ELF-1 (cell line): ENCODE results near the gene ZMIZ1.

ENCODE experiments used
- DNase-seq: peaks from one replicate; pipeline ENCODE4 v3.0.0-alpha.2; 2016; ENCODE audit warnings: low read depth, low spot score

Gene ZMIZ1

GRCh38 chr10:79097021-79097872 is 28.5 kb downstream of the ZMIZ1 start:
- no peak for DNase-seq

- no peak for DNase-seq
Observed at GRCh38 chr10:79098061-79098460, 29.3 kb downstream of the ZMIZ1 start.

- no peak for DNase-seq
Observed at GRCh38 chr10:79098596-79099015, 29.8 kb downstream of the ZMIZ1 start.

GRCh38 chr10:79099898-79100448 is 31.2 kb downstream of the ZMIZ1 start:
- DNase-seq: no peak

GRCh38 chr10:79100771-79101170 is 32.0 kb downstream of the ZMIZ1 start:
- no peak for DNase-seq

GRCh38 chr10:79101560-79102497 is 33.1 kb downstream of the ZMIZ1 start:
- peak; percentile 76 for DNase-seq

GRCh38 chr10:79102498-79102874 is 33.7 kb downstream of the ZMIZ1 start:
- DNase-seq: peak; percentile 69

GRCh38 chr10:79103129-79103528 is 34.4 kb downstream of the ZMIZ1 start:
- DNase-seq: no peak

GRCh38 chr10:79103585-79103984 is 34.8 kb downstream of the ZMIZ1 start:
- DNase-seq: no peak

GRCh38 chr10:79105150-79105739 is 36.5 kb downstream of the ZMIZ1 start:
- no peak for DNase-seq

- no peak for DNase-seq
Observed at GRCh38 chr10:79105818-79106217, 37.1 kb downstream of the ZMIZ1 start.

- no peak for DNase-seq
Observed at GRCh38 chr10:79106256-79107050, 37.7 kb downstream of the ZMIZ1 start.

- DNase-seq: peak; percentile 39
Observed at GRCh38 chr10:79107736-79108264, 39.0 kb downstream of the ZMIZ1 start.

GRCh38 chr10:79108728-79109127 is 40.0 kb downstream of the ZMIZ1 start:
- DNase-seq: no peak

- DNase-seq: no peak
Observed at GRCh38 chr10:79111427-79111826, 42.7 kb downstream of the ZMIZ1 start.

- DNase-seq: no peak
Observed at GRCh38 chr10:79111846-79112614, 43.3 kb downstream of the ZMIZ1 start.

GRCh38 chr10:79112881-79113431 is 44.2 kb downstream of the ZMIZ1 start:
- no peak for DNase-seq

- no peak for DNase-seq
Observed at GRCh38 chr10:79113827-79114226, 45.1 kb downstream of the ZMIZ1 start.

GRCh38 chr10:79115302-79115701 is 46.5 kb downstream of the ZMIZ1 start:
- no peak for DNase-seq

GRCh38 chr10:79116368-79116767 is 47.6 kb downstream of the ZMIZ1 start:
- no peak for DNase-seq
